ENCODE data around the gene MBD4. TPM values are rescaled to one million over a fixed set of nuclear protein-coding genes. Genes with fewer than 3 reads are reported as not detected.
"Not testable (repeated sequence)": the region's sequence is repeated elsewhere in the genome, so short reads cannot be mapped to it uniquely, and the experiment has no call there.

MBD4 gene
- total RNA-seq, 1 donor from 2014 or later: 50.7 TPM

DNA sequence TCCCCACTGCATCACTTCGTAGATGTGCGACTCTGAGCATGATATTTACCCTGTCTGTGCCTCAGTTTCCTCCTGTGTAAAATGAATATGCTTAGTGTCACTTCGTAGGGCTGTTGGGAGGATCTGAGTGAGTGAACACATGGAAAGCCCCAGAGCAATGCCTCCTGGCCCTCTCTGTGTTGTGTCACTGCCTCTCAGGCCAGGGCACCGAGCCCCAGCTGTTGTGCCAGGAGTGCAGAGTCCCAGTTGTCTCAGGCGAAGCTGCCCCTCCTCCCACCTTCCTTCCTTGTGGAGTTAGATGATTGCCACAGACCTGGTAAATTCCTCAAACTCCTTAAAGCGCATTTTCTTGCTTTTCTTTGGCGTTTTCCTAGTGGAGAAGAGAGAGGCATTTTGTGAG lies 37.5 kb downstream of the MBD4 start:
- no peak for DNase-seq
- Mint-ChIP-seq H3K27me3 (no peaks in the 10 kb centered on the region), H3K36me3 (ENCODE audit: low read depth) (peaks cover 8% of the 10 kb centered on the region), H3K27ac (no peak overlapping the region), H3K9me3 (no peaks in the 10 kb centered on the region), H3K4me1 (peaks cover 18% of the 10 kb centered on the region), H3K4me3 (no peak overlapping the region)
- intact Hi-C loops (cut with micrococcal nuclease): no loop called here

DNA sequence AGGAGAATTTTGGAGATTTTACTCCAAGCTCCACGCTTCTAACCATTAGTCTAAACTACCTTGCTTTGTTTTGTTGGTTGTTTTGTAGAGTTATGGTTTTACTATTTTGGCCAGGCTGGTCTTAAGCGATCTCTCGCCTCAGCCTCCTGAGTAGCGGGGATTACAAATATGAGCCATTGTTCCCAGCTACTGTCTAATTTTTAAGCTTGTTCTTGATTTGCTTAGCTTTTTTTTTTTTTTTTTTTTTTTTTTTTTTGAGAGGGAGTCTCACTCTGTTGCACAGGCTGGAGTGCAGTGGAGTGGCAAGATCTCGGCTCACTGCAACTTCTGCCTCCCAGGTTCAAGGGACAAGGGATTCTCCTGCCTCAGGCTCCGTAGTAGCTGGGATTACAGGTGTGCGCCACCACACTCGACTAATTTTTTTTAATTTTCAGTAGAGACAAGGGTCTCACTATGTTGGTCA lies 39.8 kb downstream of the MBD4 start:
- intact Hi-C loops (cut with micrococcal nuclease): loop anchor here (1.0 to 2.0 kb wide), 5 partner anchors 28 to 1347 kb away; partner anchors contain the start of genes EFCAB12, HMCES, IFT122 and RPN1
- Mint-ChIP-seq H3K27me3 (no peaks in the 10 kb centered on the region), H3K27ac (peak overlapping the region; percentile 92), H3K9me3 (no peaks in the 10 kb centered on the region), H3K4me1 (peaks cover 31% of the 10 kb centered on the region), H3K36me3 (ENCODE audit: low read depth) (peaks cover 22% of the 10 kb centered on the region), H3K4me3 (peak overlapping the region; percentile 91)
- no peak for DNase-seq

DNA sequence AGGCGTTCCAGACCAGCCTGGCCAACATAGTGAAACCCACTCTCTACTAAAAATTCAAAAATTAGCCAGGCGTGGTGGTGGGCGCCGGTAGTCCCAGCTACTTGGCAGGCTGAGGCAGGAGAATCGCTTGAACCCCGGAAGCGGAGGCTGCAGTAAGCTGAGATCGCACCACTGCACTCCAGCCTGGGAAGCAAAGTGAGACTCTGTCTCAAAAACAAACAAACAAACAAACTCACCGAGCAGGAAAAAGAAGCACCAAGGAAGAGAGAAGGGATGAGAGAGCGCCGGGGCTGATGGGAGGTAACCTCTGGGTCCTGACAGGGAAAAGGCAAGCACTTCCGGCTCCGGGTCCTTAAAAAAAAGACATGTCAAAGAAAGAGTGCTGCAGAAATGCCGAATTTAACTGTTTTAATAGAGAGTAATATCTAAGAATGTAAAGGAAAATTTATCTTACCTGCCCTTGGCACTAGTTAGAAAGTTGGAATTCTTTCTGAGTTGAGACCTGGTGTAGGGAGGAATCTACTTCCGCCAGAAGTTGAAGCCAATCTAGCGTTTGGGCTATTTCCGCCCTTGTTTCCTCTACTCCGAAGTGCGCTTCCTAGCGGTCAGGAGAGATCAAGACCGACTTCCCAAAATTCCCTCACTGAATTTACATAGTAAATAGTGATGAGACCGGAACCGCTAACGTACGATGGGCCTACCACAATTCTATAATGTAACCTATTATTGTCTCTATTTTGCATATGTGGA lies 40.4 kb downstream of the MBD4 start:
- Mint-ChIP-seq H3K36me3 (ENCODE audit: low read depth) (peaks cover 22% of the 10 kb centered on the region), H3K4me1 (peaks cover 31% of the 10 kb centered on the region)
- intact Hi-C loops (cut with micrococcal nuclease): loop anchor here (1.0 to 2.0 kb wide), 5 partner anchors 29 to 1347 kb away; partner anchors contain the start of genes EFCAB12, HMCES, IFT122 and RPN1

DNA sequence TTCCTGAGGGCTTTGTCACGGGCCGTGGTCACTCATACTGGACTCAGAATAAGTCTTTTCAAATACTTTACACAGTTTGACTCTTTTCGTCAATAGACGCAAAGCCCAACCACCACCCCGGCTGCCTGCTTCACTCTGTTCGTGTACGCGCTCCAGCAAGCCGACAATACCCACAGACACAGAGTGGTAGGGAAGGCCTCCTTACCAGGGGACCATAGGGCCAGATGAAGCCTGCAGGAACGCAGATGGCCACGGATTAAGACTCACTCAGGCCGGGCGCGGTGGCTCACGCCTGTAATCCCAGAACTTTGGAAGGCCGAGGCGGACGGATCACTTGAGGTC lies 41.0 kb downstream of the MBD4 start:
- intact Hi-C loops (cut with micrococcal nuclease): loop anchor here (1.0 to 2.0 kb wide), 5 partner anchors 30 to 1346 kb away; partner anchors contain the start of genes EFCAB12, HMCES, IFT122 and RPN1
- H3K36me3 Mint-ChIP-seq (ENCODE audit: low read depth): peaks cover 24% of the 10 kb centered on the region
- peaks cover 31% of the 10 kb centered on the region for H3K4me1 Mint-ChIP-seq
- no peaks in the 10 kb centered on the region for H3K9me3 Mint-ChIP-seq
- peak overlapping the region; percentile 92 for H3K27ac Mint-ChIP-seq
- H3K27me3 Mint-ChIP-seq: no peaks in the 10 kb centered on the region
- H3K4me3 Mint-ChIP-seq: peak overlapping the region; percentile 91
- DNase-seq: no peak

More for the DNA sequence above, 40.4 kb downstream of the MBD4 start:
- H3K4me3 Mint-ChIP-seq: peak overlapping the region; percentile 91
- H3K9me3 Mint-ChIP-seq: no peaks in the 10 kb centered on the region
- no peaks in the 10 kb centered on the region for H3K27me3 Mint-ChIP-seq
- DNase-seq: peak; percentile 93
- H3K27ac Mint-ChIP-seq: peak overlapping the region; percentile 92

DNA sequence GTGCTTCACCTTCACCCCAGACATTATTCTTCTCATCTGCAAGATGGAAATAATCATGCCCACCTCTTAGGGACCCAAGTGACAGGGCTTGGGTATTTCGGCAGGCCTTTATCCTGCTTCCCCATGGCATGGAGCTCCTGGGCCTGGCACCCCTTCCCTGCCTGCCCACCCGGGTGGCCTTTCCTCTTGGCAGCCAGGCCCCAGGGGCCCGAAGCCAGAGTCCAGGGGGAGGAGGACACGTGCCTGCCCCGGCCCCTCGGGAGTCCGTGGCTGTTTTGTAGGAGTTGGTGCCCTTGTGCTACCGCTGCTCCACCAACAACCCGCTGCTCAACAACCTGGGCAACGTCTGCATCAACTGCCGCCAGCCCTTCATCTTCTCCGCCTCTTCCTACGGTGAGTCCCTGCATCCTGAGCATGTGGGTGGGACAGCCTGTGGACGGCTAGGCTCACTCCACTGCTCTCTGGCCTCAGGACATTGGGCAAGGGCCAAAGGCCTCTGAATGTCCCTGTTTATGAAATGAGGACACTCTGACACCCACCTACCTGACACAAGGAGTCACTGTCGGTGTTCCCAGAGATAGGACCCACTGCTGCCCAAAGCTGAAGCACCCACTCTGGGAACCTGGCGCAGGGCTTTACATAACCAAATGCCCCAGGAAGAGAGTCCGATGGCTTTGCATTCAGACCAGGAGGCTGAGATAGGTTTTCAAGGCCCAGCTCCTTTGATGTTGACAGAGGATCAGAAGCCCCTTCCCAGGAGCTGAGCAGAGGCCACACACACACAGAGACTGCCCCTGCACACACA lies 45.8 kb downstream of the MBD4 start:
- peaks cover 27% of the 10 kb centered on the region for H3K4me1 Mint-ChIP-seq
- H3K27ac Mint-ChIP-seq; H3K4me3 Mint-ChIP-seq; DNase-seq; H3K9me3 Mint-ChIP-seq; intact Hi-C loops (cut with micrococcal nuclease); H3K27me3 Mint-ChIP-seq: not testable (repeated sequence)
- H3K36me3 Mint-ChIP-seq (ENCODE audit: low read depth): peaks cover 44% of the 10 kb centered on the region

DNA sequence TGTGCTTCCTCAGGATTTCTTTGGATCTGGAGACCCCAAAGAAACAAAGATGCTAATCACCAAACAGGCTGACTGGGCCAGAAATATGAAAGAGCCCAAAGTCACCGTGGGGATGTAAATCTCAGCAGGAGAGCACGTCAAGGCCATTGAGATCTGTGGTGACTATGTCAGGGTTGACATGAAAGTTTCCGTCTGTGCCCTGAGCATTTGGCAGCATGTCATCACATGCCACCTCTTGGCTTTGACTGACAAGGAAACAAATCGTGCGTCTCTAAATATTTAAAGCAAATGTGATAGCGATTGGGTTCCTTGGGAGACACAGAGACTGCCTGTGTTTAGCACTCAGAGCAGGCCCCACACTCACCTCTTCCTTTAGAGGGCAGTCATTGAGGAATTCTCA lies 46.5 kb downstream of the MBD4 start:
- no peak overlapping the region for H3K27ac Mint-ChIP-seq
- no peaks in the 10 kb centered on the region for H3K9me3 Mint-ChIP-seq
- H3K27me3 Mint-ChIP-seq: no peaks in the 10 kb centered on the region

DNA sequence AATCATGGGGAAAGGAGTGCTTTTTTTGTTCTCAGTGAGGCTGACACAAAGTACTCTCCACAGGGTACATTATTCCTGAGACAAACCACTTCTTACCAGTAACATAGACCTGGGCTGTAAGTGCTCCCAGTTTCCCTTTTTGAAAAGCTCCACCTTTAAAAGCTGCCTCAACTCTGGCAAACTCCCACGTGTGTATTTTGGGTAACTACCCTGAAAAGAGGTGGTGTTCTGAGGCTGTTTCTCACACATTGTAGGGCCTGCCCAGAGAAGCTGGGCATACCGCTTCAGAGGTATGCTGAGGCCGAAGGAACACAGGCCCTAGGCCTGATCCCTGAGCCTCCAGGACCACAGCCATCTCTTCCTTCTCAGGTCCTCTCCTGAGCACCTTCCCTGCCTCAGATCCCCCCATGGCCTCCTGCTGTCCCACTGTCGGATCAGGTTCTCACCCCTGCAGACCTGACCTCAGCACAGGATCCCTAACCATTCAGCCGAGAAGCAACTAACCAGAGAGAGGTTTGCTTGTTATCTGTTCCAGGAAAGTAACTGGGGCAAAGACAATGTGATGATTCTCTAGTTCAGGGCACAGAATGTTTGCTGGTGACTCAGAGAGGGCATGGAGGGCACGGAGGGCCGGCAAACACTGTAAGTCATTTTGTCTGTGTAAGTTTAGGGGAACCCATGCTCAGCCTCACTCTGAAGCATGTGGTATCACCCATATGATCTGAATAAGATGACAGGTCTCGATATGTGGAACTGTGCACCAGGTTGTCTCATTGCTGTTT lies 47.5 kb downstream of the MBD4 start:
- H3K4me3 Mint-ChIP-seq; H3K27ac Mint-ChIP-seq; H3K27me3 Mint-ChIP-seq; H3K9me3 Mint-ChIP-seq; intact Hi-C loops (cut with micrococcal nuclease); DNase-seq: not testable (repeated sequence)
- H3K36me3 Mint-ChIP-seq (ENCODE audit: low read depth): peaks cover 49% of the 10 kb centered on the region
- H3K4me1 Mint-ChIP-seq: peaks cover 14% of the 10 kb centered on the region

More for the DNA sequence above, 46.5 kb downstream of the MBD4 start:
- intact Hi-C loops (cut with micrococcal nuclease): no loop called here
- peaks cover 45% of the 10 kb centered on the region for H3K36me3 Mint-ChIP-seq (ENCODE audit: low read depth)
- no peak for DNase-seq
- H3K4me1 Mint-ChIP-seq: peaks cover 22% of the 10 kb centered on the region
- no peak overlapping the region for H3K4me3 Mint-ChIP-seq

DNA sequence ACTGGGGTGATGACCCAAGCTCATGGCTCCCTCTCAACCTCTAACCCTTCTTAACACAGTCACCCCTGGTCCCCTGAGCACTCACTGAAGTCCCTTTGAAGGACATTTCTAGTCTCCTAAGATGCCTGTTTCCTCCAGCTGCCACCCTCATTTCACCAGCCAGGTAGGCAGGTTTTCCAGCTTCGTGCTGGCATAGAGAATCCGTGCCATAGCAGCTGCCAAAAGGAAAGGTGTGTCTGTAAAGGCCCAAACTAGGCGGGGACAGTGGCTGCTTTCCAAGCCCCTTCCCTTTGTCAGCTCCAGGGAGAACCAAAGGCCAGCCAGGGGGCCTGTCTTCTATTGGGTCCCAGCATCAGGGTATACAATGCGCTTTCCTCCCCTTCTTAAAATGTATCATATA lies 48.2 kb downstream of the MBD4 start:
- peaks cover 50% of the 10 kb centered on the region for H3K36me3 Mint-ChIP-seq (ENCODE audit: low read depth)
- H3K9me3 Mint-ChIP-seq; H3K4me3 Mint-ChIP-seq; H3K4me1 Mint-ChIP-seq; DNase-seq; intact Hi-C loops (cut with micrococcal nuclease); H3K27me3 Mint-ChIP-seq: not testable (repeated sequence)
- peak overlapping the region; percentile 13 for H3K27ac Mint-ChIP-seq

DNA sequence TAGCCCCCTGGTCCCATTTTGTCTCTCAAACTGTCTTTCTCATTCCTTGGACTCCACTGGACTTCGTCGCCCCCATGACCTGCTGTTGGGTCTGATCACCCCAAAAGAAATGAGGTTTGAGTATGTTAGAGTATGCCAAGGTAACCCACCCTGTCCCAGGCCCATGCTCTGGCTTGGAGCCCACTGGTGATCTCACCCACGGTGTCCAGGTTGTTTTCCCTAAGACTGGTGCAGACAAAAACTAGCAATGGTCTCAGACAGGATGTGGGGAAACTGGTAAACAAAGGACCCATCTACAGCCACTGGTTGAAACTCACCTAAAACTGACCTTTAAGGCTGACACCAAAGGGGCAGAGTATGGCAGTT lies 50.2 kb downstream of the MBD4 start:
- Mint-ChIP-seq H3K9me3 (no peaks in the 10 kb centered on the region), H3K27me3 (no peaks in the 10 kb centered on the region), H3K27ac (peak overlapping the region; percentile 53), H3K4me3 (no peak overlapping the region), H3K36me3 (ENCODE audit: low read depth) (peaks cover 41% of the 10 kb centered on the region), H3K4me1 (no peaks in the 10 kb centered on the region)
- intact Hi-C loops (cut with micrococcal nuclease): no loop called here
- no peak for DNase-seq

DNA sequence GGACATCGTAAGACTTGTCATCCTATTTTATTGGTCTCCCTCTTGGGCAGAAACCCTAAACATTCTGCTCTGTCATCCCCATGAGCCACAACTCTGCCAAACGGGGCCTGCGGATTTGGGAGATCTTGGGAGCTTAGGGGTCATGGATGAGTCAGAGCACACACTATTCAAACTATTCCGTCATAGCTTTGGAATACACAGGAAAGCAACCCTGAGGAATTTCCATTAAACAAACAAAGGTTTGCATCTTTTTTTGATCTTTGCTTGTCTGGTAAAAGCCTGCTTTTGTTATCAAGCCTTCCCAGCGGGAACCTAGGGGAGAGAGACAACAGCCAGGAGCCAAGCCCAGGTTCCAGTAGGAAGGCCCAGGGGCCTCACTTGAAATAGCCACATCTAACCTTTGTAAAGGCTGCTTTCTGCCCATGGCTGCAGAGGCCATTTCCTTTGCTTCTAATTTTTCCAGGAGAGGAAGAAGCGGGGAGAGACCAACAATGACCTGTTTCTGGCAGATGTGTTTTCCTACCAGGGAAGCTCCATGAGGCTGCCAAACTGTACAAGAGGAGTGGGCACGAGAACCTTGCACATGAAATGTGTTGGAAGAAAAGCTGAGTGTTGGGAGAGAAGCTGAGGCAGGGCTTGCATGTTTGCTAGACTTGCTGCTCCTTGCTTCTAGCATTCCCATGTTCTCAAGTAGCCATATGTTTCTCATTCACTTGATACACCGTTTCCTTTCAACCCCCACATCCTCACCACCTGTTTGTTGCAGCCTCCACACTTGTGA lies 50.8 kb downstream of the MBD4 start:
- DNase-seq; H3K27ac Mint-ChIP-seq; H3K9me3 Mint-ChIP-seq; intact Hi-C loops (cut with micrococcal nuclease); H3K4me3 Mint-ChIP-seq; H3K4me1 Mint-ChIP-seq; H3K27me3 Mint-ChIP-seq: not testable (repeated sequence)
- H3K36me3 Mint-ChIP-seq (ENCODE audit: low read depth): peaks cover 40% of the 10 kb centered on the region

DNA sequence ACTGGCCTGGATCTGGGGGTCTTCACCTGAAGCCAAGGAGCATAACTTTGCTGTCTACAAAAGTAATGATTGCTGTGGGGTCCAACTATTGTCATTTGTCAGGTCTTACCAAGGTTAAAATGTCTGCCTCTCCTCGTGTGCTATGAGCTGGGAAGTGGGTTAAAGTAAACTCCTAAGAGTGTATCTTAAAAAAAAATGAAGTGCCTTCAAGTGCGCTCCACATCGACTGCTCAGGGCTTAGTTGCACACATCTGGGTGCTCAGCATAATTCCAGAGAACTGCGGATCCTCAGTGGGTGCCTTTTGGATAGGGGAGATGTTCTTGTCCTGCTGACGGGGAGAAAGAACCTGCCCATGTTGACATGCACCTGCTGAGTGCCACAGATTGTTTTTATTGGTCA lies 52.3 kb downstream of the MBD4 start:
- peaks cover 2% of the 10 kb centered on the region for H3K4me1 Mint-ChIP-seq
- H3K9me3 Mint-ChIP-seq: no peaks in the 10 kb centered on the region
- intact Hi-C loops (cut with micrococcal nuclease): no loop called here
- H3K27ac Mint-ChIP-seq: no peak overlapping the region
- H3K27me3 Mint-ChIP-seq: no peaks in the 10 kb centered on the region
- no peak overlapping the region for H3K4me3 Mint-ChIP-seq
- peaks cover 34% of the 10 kb centered on the region for H3K36me3 Mint-ChIP-seq (ENCODE audit: low read depth)
- no peak for DNase-seq

DNA sequence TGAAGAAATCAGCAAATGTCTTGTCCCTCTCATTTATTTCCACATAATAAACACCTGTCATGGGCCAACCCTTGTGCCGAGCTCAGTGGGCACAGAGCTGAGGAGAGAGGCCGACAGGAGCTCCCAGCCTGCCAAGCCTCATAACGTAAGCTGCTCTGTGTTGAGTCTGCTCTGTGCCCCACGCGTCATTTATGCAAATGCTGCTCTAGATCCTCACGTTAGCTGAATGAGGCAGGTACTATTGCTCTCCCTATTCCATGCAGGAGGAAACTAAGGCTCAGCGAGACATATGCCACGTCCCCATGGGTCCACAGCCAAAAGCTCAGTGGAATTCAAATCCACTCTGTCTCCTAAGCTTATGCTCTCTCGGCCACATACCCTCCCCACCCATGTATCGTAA lies 52.8 kb downstream of the MBD4 start:
- no peaks in the 10 kb centered on the region for H3K9me3 Mint-ChIP-seq

DNA sequence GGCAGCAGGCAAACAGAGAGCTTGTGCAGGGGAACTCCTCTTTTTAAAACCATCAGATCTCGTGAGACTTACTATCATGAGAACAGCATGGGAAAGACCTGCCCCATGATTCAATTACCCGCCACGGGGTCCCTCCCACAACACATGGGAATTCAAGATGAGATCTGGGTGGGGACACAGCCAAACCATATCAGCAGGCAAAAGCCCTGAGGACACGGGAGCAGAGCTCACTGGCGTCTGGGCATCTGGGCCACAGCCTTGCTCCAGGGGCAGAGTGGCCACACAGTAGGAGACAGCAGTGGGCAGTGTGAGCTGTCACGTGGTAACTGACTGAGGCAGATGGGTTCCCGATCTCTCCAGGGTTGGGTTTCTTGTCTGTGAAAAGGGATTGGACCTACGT lies 54.2 kb downstream of the MBD4 start:
- intact Hi-C loops (cut with micrococcal nuclease); H3K27me3 Mint-ChIP-seq; DNase-seq; H3K4me1 Mint-ChIP-seq; H3K4me3 Mint-ChIP-seq; H3K9me3 Mint-ChIP-seq; H3K27ac Mint-ChIP-seq: not testable (repeated sequence)
- H3K36me3 Mint-ChIP-seq (ENCODE audit: low read depth): peaks cover 23% of the 10 kb centered on the region

More for the DNA sequence above, 52.8 kb downstream of the MBD4 start:
- Mint-ChIP-seq H3K36me3 (ENCODE audit: low read depth) (peaks cover 34% of the 10 kb centered on the region), H3K4me1 (peaks cover 2% of the 10 kb centered on the region), H3K27ac (no peak overlapping the region), H3K4me3 (no peak overlapping the region), H3K27me3 (no peaks in the 10 kb centered on the region)
- intact Hi-C loops (cut with micrococcal nuclease): no loop called here
- DNase-seq: no peak

All from activated CD4-positive, alpha-beta T cell treated with anti-CD3 and anti-CD28 coated beads, Interleukin-2, amount 10 ng/mL, durations not matched to agents 24 days and 14 days (primary cell).